ENCODE results near the gene TOE1.

DNA sequence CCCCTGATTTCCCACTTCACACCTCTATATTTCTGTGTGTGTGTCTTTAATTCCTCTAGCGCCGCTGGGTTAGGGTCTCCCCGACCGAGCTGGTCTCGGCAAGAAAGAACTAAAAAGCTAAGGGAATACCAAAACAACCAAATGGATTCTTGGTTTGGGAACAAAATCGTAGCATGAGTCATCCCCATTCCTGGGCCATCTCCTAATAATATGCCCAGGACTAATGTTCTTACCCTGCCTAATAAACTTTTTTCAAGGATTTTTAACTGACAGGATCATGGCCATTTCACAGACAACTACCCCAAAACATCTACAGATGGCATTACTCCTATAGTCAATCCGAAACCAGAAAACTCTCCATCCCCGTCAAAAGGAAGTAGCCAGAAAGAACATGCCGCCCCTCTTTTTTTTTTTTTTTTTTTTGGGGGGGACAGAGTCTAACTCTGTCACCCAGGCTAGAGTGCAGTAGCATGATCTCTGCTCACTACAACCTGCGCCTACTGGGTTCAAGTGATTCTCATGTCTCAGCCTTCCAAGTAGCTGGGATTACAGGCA, 17.4 kb upstream of the TOE1 start:
- TF ChIP-seq, protein P1, sequence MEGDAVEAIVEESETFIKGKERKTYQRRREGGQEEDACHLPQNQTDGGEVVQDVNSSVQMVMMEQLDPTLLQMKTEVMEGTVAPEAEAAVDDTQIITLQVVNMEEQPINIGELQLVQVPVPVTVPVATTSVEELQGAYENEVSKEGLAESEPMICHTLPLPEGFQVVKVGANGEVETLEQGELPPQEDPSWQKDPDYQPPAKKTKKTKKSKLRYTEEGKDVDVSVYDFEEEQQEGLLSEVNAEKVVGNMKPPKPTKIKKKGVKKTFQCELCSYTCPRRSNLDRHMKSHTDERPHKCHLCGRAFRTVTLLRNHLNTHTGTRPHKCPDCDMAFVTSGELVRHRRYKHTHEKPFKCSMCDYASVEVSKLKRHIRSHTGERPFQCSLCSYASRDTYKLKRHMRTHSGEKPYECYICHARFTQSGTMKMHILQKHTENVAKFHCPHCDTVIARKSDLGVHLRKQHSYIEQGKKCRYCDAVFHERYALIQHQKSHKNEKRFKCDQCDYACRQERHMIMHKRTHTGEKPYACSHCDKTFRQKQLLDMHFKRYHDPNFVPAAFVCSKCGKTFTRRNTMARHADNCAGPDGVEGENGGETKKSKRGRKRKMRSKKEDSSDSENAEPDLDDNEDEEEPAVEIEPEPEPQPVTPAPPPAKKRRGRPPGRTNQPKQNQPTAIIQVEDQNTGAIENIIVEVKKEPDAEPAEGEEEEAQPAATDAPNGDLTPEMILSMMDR (IDR thresholded peaks at IDR 0.05 in 4 of 5, conservative IDR thresholded peaks at IDR 0.05 in 1 of 5) = no peak
- TF ChIP-seq POLR2A (IDR thresholded peaks at IDR 0.05) = no peak

All from gastrocnemius medialis (tissue), 4 donors.